ENCODE measurements around the gene TCF12. TPM values are rescaled to one million over a fixed set of nuclear protein-coding genes. Genes with fewer than 3 reads are reported as not detected.
A peak's percentile ranks its signal among the peaks of the same experiment; 100 is the strongest.

The TCF12 gene
- total RNA-seq, 1 donor from 2014 or later: 194 TPM

DNA sequence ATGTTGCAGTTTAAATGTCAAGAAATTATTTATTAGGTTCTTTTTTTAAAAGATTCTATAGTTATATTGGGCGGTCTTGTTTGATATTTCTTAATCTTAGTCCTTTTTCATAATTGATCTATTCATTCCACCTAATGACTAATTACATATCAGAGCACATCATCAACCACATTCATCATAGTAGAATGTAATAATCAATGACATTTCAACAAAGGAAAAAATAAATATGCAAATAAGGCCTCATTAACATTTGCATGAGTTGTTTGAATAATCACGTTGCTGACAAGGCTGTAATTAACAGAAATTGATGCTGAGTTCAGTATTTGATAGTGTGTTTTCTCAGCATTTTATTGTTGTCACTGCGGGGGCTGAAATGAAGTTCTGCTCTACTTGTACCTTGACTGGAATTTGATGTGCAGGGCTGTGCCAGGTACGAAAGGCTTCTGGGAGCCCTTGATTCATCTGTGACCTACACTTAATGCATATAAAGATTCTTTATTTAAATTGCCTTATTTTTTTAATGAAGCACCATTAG, 215.7 kb downstream of the TCF12 start:
- no peak for DNase-seq (ENCODE audit: low spot score in 2 of 2, unreplicated experiment in 2 of 2)
- Mint-ChIP-seq H3K4me3 (no peak overlapping the region), H3K4me1 (peaks cover 42% of the 10 kb centered on the region), H3K27me3 (ENCODE audit: low read depth) (no peaks in the 10 kb centered on the region), H3K27ac (peak overlapping the region; percentile 12), H3K9me3 (no peaks in the 10 kb centered on the region), H3K36me3 (no peaks in the 10 kb centered on the region)
- TF ChIP-seq, protein P1, sequence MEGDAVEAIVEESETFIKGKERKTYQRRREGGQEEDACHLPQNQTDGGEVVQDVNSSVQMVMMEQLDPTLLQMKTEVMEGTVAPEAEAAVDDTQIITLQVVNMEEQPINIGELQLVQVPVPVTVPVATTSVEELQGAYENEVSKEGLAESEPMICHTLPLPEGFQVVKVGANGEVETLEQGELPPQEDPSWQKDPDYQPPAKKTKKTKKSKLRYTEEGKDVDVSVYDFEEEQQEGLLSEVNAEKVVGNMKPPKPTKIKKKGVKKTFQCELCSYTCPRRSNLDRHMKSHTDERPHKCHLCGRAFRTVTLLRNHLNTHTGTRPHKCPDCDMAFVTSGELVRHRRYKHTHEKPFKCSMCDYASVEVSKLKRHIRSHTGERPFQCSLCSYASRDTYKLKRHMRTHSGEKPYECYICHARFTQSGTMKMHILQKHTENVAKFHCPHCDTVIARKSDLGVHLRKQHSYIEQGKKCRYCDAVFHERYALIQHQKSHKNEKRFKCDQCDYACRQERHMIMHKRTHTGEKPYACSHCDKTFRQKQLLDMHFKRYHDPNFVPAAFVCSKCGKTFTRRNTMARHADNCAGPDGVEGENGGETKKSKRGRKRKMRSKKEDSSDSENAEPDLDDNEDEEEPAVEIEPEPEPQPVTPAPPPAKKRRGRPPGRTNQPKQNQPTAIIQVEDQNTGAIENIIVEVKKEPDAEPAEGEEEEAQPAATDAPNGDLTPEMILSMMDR (IDR thresholded peaks at IDR 0.05; ENCODE audit: unreplicated experiment): no peak

DNA sequence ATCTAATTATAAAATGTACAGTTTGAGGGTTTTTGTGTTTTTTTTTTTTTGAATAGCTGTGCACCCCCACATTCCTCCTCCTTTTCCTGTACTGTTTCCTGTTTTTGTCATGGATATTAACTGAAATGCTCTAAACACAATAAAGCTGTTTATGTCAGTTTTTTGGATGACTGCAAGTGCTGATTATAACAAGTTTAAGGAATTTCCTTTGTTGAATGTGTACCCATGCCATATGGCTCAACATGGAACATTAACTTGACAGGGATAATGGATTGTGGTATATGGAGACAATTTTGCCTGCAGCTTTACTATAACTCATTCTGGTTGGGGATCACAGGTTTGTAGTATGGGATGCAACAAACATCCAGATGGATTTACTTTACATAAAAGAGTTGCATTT, 216.4 kb downstream of the TCF12 start:
- H3K4me3 Mint-ChIP-seq: no peak overlapping the region
- H3K9me3 Mint-ChIP-seq: no peaks in the 10 kb centered on the region
- DNase-seq (ENCODE audit: low spot score in 2 of 2, unreplicated experiment in 2 of 2): no peak
- H3K4me1 Mint-ChIP-seq: peaks cover 43% of the 10 kb centered on the region
- peak overlapping the region; percentile 86 for H3K27ac Mint-ChIP-seq
- H3K27me3 Mint-ChIP-seq (ENCODE audit: low read depth): no peaks in the 10 kb centered on the region
- H3K36me3 Mint-ChIP-seq: no peaks in the 10 kb centered on the region
- TF ChIP-seq, protein P1 (IDR thresholded peaks at IDR 0.05; ENCODE audit: unreplicated experiment): no peak

GRCh38 chr15:57135800-57136199, 217.4 kb downstream of the TCF12 start:
- Mint-ChIP-seq H3K4me3 (no peak overlapping the region), H3K27ac (peak overlapping the region; percentile 56), H3K4me1 (peaks cover 43% of the 10 kb centered on the region), H3K9me3 (no peaks in the 10 kb centered on the region), H3K36me3 (no peaks in the 10 kb centered on the region), H3K27me3 (ENCODE audit: low read depth) (no peaks in the 10 kb centered on the region)
- DNase-seq (ENCODE audit: low spot score in 2 of 2, unreplicated experiment in 2 of 2): no peak
- TF ChIP-seq, protein P1 (IDR thresholded peaks at IDR 0.05; ENCODE audit: unreplicated experiment): no peak

DNA sequence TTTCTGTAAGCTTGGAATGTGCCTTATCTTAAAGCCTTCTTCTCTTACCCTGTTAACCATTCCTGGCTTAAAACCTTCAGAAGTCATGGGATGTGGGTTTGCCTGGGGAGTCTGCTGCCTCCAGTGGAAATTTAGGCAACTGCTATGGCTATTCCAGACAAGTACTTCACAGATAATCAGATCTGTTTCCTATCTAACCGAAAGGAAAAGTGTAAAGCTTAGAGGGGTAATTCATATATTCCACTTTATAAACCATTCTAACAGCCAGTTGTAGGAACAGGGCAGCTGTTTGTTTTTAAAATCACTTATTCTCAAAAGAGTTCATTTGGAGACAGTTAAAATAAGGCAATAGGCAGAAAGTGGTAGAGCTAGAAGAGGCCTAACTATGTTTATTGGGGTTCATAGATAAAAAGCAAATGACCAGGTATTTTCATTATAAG, 219.9 kb downstream of the TCF12 start:
- no peaks in the 10 kb centered on the region for H3K27me3 Mint-ChIP-seq (ENCODE audit: low read depth)
- TF ChIP-seq, protein P1 (IDR thresholded peaks at IDR 0.05; ENCODE audit: unreplicated experiment): peak; percentile 73
- H3K27ac Mint-ChIP-seq: peak overlapping the region; percentile 80
- no peaks in the 10 kb centered on the region for H3K9me3 Mint-ChIP-seq
- no peaks in the 10 kb centered on the region for H3K36me3 Mint-ChIP-seq
- H3K4me3 Mint-ChIP-seq: no peak overlapping the region
- DNase-seq (ENCODE audit: low spot score in 2 of 2, unreplicated experiment in 2 of 2): no peak
- H3K4me1 Mint-ChIP-seq: peaks cover 40% of the 10 kb centered on the region

GRCh38 chr15:57143511-57144078, 225.2 kb downstream of the TCF12 start:
- Mint-ChIP-seq H3K27ac (no peak overlapping the region), H3K9me3 (no peaks in the 10 kb centered on the region), H3K27me3 (ENCODE audit: low read depth) (no peaks in the 10 kb centered on the region), H3K4me3 (no peak overlapping the region), H3K36me3 (no peaks in the 10 kb centered on the region), H3K4me1 (peaks cover 14% of the 10 kb centered on the region)
- DNase-seq (ENCODE audit: low spot score in 2 of 2, unreplicated experiment in 2 of 2): no peak
- TF ChIP-seq, protein P1 (IDR thresholded peaks at IDR 0.05; ENCODE audit: unreplicated experiment): no peak

Data from mesothelial cell of epicardium (in vitro differentiated cells).